ENCODE measurements around the gene NFIX.

NFIX gene

DNA sequence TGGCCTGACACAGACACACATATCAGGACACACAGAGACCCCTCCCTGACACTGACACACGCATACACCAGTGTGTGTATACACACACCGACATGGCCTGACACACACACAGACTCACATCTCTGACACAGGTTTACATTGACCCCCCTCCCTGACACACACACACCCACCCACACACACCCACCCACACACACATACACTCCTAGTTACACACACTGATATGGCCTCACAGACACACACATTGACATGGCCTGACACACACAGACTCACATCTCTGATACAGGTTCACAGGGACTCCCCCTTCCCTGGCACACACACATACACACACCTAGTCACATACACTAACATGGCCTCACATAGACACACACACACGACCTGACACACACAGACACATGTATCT, 4.4 kb upstream of the NFIX start:
- no peak for DNase-seq

DNA sequence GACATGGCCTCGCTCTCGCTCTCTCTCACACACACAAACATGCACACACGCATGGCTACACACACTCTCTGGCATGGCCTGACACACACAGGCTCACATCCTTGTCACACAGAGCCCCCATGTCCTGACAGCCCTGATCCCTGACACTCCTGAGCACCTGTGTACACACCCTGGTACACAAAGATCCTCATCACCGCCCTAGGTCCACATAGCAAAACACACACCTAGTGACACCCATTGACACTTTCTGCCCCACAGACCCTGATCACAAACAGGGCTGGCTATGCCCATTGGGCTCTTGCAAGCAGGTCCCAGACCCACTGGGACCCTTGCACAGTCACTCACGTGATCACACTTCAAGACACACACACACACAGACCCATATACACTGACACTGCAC, 4.0 kb upstream of the NFIX start:
- no peak for DNase-seq

DNA sequence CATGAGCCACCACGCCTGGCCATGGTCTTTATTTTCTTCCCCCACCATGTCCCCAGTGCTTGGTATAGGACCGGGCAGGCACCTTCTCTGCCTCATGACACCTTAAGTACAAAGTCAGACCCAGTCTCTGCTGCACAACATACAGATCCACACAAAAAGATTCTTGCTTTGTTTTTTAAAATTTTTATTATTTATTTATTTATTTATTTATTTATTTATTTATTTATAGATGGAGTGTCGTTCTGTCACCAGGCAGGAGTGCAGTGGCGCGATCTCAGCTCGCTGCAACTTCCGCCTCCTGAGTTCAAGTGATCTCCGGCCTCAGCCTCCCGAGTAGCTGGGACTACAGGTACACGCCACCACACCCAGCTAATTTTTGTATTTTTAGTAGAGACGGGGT, 2.5 kb upstream of the NFIX start:
- DNase-seq = no peak

DNA sequence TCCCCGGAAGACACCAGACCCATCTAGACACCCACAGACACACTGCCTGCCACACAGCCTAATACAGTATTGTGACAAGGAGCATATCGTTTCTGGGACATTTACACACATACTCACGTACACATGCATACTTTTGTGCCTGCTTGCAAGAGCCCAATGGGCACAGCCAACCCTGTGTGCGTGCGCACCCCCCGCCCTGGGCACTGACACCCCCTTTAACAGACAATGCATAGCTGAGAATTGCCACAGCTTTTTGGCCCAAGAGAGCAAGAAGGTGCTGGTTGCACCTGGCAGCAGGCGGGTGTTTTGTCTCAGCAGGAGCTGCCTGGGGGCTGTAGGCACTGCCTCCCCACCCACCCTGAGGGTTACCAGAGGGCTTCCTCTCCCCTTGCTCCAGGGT, 1.7 kb upstream of the NFIX start:
- DNase-seq = no peak

DNA sequence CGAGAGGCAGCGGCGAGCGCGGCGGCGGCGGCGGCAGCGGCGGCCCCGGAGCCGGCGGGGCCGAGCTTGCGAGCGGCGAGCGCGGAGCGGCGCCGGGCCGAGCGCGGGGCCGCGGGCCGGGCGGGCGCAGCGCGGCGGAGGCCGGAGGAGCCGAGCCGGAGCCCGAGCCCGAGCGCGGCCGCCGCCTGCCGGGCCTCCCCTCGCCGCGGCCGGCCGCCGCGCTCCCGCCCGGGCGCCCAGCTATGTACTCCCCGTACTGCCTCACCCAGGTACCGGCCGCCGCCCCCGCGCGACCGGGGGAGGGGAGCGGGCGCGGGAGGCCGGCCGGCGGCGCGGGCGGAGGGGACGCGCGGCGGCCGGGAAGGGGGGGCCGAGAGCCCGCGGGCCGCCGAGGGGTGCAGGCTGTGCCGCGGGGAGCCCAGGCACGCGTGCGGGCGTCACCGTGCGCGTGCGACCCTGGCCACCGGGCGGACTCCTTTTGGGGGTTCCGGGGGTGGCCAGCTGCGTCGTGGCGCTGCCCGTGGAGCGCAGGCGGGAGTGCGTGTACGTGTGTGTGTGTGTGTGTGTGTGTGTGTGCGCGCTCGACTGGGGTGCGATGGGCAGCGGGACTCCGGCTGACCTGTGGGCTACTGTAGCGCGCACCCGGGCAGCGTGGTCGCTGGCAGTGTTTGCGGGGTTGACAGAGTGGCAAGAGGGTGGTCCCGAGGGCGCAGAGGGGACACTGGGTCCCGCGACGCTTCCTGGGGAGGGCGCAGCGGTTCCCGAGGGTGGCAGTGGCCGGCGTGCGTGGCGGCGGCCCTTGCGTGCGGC, 526 bp downstream of the NFIX start:
- no peak for DNase-seq

DNA sequence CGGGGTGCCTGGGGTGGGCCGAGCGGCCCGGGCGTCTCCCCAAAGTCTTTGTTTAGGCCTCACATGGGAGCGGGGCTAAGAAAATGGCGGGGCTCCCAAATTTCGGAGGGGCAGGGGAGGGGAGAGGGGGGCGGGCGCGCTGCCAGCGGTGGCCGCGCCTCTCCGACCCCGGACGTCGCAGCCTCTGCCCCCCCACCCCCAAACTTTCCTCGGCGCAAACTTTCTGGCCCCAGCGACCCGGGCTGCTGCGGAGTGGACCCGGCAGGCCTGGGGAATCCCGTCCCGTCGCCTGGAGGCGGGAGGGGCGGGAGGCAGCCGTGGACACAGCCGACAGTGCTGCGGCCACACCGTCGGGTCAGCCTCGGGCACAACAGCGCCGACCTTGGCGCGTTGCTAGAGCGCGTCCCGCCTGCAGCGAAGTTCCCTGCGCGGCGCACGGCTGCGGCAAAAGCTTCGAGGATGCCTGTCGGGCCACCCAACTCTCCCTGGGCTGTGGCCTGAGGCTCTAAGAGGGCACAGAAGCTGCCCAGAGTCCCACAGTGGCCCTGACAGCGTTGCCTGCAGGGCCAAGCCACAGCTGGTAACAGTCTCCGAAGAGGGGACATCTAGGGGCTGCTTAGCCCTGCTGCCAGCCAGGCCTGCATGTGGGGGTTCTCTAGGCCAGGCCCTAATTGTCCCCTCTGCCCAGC, 1.3 kb downstream of the NFIX start:
- no peak for DNase-seq

DNA sequence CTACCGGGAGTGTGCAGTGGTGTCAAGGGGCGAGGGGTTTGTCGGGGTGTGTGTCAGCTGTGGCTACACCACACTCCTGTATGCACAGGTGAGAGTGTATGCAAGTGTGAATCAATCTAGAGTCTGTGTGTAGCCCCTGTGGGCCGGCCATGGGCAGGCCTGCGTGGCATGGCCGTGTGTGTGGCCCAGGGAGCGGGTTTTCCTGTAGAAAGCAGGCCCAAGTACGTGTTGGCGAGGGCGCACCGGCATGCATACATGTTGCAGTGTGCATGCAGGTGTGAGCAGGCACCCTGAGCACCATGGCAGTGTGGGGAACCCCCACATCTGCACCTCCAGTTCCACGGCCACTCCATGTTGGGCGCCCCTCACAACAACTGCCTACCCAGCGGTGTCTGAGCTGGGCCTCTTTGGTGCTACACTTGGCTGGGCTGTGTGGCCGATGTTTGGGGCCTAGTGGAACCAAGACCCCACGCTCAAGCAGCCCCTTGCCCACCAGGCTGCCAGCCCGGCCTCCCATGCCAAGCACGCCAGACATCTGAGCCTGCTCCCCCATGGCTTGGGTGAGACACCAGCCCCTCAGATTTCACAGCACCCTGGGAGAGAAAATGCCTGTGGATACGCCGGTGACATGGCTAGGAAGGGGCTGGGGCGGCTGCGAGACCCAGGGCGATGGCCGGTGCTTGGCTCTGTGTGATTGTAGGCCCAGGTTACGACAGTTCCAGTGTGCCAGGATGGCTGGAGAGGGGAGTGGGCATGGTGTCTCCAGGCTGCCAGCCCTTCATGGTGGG, 2.1 kb downstream of the NFIX start:
- DNase-seq = no peak

DNA sequence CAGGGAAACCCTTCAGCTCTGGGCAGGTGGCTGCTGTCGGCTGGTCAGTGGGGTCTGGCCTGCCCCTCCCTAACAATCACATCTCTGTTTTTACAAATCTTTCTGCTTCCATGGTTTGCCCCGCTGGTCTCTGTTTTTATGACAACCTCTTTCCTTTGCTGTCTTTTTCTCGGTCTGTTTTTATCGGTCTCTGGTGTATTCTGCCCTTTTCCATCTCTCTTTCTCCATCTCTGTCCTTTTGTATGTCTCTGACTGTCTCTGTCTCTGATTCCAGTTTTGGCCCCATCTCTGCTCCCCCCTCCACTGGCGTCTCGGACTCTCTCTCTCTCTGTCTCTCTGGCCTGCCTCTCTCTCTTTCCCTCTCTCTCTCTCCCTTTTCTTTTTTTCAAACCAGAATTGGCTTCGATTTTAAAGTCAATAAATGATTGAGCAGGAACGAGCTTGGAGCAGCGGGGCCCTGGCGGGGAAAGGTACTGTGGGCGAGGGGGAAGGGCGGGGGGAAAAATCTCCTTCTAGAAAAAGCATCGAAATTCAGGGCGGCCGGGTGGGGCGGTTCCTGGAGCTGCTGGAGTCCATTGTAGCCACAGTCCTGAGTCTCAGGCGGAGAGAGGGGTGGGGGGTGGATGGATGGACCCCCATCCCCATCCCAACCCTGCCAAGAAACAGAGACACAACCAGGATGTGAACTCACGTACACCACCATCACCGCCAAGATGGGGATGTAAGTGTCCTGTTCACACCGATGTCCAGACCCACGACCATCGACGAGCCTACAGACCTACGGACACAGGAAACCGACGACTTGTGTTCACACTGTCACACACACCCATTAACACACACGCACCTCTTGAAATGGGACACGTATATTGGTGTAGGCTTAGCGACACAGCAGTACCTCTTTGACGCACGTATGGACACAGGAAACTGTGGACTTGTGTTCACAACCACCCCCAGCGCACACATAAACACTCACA, 3.0 kb downstream of the NFIX start:
- DNase-seq = no peak

DNA sequence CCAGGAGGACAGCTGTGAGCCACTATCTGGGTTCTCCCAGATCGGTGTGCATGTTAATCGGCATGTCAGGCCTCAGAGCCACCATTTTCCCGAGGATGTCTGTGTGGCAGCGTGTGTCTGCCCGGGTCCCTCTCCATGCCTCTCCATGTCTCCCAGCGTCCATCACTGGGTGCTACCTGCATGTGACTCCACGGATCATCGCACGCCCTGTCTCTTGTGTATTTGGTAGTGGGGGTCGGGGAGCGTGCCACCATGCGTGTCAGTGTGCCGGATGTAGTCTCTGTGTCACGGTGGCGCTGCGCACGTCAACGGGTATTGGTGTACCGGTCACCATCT, 5.9 kb downstream of the NFIX start:
- DNase-seq = no peak

DNA sequence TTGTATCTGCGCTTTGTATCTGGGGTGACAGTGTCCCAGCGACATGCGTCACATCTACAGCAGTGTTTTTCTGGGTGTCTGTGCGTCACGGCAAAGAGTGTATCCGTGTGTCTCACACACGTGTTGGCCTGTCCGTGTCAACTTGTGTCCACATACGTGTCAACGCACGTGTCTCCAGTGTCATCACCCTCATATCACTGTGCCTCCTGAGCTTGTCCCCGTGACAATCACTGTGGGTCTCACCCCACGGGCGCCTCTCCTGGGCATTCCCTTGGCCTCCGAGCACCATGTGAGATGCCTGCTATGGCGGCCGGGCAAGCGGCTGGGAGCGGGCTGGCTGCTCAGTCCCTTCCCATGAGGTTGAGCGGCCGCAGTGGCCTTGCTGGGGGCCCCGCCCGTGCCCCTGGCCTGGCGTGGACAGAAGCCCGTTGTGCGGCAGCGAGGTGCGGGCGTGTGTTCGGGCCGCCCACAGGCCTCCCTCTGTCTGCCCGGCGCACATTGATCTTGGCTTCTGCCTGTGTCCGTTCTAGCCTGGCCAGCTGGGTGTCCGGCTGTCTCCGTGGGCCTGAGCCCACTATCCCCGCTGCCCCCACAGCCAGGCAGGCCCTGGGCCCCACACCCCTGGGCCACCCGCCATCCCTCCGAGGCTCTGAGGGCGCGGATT, 6.4 kb downstream of the NFIX start:
- no peak for DNase-seq

DNA sequence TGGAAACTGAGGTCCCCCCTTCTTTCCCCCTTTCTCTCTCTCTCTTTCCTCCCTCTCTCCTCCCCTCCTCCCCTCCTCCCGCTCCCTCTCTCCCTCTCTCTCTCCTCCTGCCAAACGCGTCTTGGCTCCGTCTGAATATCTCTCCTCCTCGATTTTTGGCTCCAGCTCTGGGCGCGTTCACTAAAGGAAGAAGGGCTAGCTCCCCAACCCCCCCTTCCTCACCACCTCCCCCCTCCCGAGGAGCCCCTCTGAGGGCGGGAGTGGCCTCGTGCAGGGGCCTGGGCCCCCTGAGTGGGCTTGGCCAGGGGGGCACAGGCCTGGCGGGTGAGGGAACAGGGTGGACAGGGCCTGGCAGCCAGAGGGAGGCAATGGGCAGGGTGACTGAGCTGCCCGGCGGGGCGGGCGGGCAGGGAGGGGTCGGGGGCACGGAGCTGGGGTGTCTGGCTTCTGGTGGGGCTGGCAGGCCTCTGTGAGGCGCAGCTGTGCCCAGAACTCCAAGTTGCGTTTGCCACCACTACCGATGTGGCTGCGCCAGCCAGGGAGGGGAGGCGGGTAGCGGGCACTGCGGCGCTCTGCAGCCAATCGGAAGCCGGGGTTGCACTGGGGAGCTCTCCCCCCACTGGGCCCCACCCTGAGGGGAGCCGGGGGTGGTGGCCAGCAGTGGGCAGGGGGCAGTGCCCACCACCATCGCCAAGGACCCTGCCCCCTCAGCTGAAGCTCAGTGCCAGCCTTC, 7.1 kb downstream of the NFIX start:
- DNase-seq = no peak

DNA sequence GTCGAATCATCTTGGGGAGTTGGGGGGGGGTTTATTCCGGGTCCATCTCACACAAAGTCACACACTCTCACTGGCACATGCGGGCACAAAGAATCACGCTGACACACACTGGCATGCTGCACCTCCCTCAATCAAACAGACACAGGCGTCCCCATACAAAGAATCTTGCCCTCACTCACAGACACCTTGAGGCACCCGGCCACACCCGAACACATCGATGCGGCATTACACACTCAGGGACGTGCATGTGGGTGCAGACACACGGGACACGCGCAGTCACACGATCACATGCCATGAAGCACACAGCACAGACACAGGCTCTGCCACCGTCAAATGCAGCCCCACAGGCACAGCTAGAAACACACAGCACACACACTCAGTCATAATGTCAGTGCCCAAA, 7.8 kb downstream of the NFIX start:
- DNase-seq = no peak

DNA sequence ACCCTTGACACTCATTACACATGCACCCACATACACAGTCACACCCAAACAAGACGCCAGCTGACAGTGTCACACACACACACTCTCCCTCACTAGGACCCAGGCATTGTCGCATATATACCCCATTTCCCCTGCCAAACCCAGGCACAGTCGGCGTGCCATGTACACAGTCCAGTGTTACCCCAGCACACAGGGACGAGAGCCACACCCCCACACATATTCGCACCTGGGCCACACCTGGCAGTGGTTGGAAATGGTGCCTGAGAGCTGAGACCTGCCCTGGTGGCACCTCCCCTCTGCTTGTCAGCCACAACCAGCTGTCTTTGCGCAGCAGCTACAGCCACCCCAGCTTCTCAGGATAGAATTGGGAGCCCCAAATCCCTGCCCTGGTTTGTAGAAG, 9.0 kb downstream of the NFIX start:
- DNase-seq = no peak

DNA sequence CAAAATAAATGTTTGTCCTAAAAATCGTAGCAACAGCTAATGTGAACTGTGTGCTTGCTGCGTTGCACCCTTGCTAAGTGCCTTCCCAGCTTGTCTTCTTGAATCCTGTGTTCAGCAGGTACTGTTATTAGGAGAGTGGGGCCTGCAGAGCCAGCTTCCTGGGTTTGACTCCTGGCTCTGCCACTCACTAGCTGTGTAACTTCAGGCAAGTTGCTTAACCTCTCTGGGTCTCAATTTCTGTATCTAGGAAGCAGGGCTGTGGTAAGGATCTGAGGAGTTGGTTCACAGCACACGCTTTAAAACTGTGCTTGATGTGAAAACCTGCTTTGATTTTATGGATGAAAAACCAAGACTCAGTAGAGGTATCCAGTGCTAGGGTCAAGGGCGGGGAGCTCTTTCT, 10.0 kb downstream of the NFIX start:
- DNase-seq = no peak

DNA sequence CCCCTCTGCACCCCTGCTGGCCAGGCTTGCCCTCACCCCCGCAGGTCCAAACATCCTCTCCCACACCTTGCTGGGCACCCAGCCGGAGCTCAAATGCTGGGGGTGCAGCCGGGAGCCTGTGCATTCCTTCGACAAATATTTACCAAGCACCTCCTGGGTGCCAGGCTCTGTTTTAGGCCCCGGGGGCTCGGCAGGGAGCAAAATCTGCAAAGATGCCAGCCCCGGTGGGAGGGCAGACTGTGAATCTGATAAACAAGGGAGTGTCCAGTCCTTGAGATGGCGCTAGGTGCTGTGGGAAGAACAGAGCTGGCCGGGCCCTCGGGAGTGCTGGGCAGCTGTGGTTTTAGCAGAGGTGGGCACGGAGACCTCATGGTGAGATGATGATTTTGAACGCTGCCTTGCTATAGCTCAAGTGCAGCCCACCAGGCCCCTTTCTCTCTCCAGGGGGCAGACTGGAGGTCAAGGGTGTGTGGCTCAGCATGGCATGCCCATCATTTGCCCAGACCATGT, 10.6 kb downstream of the NFIX start:
- DNase-seq = no peak

DNA sequence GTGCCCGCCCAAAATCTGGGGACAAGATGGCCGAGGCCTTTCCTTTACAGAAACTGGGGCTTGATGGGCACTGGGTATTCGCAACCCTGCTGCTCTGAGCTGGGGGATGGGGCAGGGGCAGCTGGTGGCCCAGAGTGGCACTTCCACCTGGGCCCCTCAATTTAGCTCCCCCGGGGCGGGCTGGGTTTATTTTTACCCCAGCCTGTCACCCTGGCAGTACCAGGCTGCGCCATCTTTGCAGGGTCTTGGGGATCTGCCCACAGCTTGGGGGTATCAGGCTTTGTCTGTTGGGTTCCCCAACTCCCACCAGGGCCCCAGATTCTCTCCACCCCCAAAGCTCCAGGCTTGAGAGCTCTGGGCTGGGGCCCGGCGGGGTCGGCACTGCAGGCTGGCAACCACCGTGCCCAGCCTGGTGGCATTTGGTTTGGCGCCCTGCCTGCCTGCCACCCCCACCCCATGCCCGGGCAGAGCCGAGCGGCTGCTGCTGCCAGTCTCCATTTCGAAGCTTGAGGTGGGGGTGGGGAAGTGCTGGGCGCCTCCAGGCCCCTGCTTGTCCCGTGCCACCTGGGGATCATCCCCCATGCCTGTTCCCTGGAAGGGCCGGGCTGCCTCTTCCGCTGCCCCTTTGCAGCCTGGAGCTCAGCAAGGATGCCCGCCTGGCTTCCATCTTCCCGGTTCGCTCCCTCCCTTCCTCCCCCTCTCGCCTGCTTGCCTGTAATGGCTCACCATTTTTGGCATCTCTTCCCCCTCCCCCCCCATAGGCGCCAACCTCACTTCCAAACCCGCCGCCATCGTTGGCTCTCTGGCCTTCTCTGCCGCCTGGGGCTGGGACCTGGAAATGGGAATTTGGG, 11.4 kb downstream of the NFIX start:
- no peak for DNase-seq

DNA sequence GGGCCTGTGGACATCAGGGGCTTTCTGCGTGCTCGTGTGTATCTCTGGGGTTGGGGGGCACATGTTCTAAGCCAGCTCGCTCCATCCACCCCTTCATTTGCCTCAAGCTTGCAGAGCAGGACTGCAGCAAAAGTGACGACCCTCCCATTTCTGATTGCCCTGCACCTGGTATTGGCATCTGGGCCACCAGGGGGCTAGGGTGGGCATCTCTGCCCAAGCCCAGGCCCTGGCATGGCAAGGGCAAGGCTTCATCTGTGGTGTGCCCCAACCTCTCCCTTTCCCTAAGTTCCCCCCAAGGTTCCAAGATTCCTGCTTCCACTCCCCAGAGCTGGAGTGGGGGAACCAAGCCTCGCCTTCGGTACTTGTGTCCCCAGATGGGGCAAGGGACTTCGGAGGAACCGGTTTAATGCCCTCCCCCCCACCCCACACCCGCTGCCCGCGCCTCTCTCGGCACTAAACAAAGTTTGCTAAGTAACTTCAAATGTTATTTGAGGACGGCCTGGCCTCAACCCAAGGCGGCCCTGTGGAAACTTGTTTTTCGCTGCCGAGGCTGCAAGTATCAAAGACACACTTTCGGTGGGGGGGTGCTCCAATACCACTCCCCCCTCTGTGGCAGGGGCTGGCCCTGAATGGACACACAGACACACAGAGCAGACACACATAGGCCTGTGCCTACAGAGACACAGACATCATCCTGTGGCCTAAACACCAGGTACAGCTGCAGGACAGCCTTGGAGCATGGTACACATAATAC, 12.2 kb downstream of the NFIX start:
- DNase-seq = no peak

DNA sequence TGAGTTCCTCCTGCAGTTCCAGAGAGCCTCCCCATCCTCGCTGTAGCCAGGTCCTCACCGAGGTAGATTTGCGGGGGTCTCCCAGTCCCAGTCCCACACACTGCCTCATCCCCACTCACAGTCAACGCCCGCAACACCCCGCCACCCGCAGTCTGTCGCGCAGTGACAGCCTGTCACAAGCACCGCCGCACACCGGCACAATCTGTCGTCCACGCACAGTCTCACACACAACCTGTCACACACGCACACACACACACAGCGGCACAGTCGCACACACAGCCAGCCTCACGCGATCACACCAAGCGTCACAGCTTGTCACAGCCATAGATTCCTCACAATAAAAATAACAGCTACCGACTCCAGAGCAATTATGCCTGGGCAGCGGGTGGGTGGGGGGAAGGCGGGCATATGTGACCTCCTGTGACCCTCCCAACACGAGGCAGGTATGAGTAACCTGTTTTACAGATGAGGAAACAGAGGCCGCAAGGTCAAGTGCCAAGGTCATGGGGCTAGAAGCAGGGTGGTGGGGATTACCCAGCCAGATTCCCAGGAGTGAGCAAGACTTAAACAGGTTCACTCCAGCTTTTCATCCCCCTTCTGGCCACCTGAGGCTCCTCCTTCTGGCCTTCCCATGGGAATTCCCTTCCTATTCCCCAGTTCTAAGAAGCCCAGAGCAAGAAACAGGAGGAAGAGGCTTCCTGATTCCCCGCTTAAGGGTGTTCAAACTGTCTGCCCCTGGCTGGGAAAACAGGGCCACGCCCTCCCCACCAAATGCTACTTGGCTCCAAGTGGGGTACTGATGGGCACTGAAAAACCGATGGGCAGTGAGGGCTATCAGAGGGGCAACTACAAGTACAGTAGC, 13.9 kb downstream of the NFIX start:
- no peak for DNase-seq
